Neural cell (in vitro differentiated cells): ENCODE data around the gene MTLN.

Experiments
- POLR2AphosphoS5 ChIP-seq: IDR thresholded peaks from 2 replicates; pipeline ENCODE4 v1.6.1; 2012
- SMC3 ChIP-seq: fragments of 450-650 bp; conservative IDR thresholded peaks from 2 replicates; pipeline ENCODE4 v1.6.1; 2014; ENCODE audit warnings: antibody characterized with exemption, mild to moderate bottlenecking, moderate library complexity; ENCODE audit not compliant: poor library complexity
- TF ChIP-seq, protein P1 (sequence below): fragments of 450-650 bp; IDR thresholded peaks from 2 replicates; pipeline ENCODE4 v1.5.1; 2014; ENCODE audit warnings: antibody characterized with exemption, mild to moderate bottlenecking, moderate library complexity; ENCODE audit not compliant: poor library complexity, severe bottlenecking

DNA sequence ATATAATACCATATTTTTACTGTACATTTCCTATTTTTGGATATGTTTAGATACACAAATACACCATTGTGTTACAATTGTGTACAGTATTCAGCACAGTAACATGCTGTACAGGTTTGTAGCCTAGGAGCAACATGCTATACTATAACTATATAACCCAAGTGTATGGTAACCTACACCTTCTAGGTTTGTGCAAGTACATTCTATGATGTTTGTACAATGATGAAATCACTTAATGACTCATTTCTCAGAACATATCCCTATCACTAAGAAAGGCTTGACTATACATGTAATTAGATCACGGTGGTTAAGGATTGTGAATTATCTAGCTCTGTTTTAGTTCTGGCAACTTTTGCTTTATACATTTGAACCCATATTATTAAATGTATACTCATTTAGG lies 38.8 kb downstream of the MTLN start:
- TF ChIP-seq, protein P1, sequence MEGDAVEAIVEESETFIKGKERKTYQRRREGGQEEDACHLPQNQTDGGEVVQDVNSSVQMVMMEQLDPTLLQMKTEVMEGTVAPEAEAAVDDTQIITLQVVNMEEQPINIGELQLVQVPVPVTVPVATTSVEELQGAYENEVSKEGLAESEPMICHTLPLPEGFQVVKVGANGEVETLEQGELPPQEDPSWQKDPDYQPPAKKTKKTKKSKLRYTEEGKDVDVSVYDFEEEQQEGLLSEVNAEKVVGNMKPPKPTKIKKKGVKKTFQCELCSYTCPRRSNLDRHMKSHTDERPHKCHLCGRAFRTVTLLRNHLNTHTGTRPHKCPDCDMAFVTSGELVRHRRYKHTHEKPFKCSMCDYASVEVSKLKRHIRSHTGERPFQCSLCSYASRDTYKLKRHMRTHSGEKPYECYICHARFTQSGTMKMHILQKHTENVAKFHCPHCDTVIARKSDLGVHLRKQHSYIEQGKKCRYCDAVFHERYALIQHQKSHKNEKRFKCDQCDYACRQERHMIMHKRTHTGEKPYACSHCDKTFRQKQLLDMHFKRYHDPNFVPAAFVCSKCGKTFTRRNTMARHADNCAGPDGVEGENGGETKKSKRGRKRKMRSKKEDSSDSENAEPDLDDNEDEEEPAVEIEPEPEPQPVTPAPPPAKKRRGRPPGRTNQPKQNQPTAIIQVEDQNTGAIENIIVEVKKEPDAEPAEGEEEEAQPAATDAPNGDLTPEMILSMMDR, result no peak
- TF ChIP-seq SMC3 (no peak), POLR2AphosphoS5 (no peak)
